HepG2 (cell line): ENCODE data around the gene TPX2. TPM values are rescaled to one million over a fixed set of nuclear protein-coding genes. Genes with fewer than 3 reads are reported as not detected.

ENCODE experiments used
- ATF6 ChIP-seq: sonication (generic); formaldehyde crosslinking; conservative IDR thresholded peaks from 2 replicates; pipeline ENCODE4 v1.4.0; 2020; ENCODE audit warnings: missing genetic modification reagents
- GATAD2A ChIP-seq: IDR thresholded peaks from 2 replicates; pipeline ENCODE4 v1.6.1; 2016
- GTF3A ChIP-seq: sonication (generic); formaldehyde crosslinking; conservative IDR thresholded peaks from 2 replicates; pipeline ENCODE4 v1.4.0; 2020; ENCODE audit warnings: mild to moderate bottlenecking, missing genetic modification reagents
- HOXA5 ChIP-seq: sonication (generic); formaldehyde crosslinking; IDR thresholded peaks from 2 replicates; pipeline ENCODE4 v1.4.0; 2020; ENCODE audit warnings: missing genetic modification reagents
- NFKBIZ ChIP-seq: IDR thresholded peaks from 2 replicates; pipeline ENCODE4 v1.6.1; 2018; ENCODE audit warnings: missing genetic modification reagents, missing compliant biosample characterization
- POLR2AphosphoS5 ChIP-seq: IDR thresholded peaks from 2 replicates; pipeline ENCODE4 v1.6.1; 2012; ENCODE audit warnings: low read depth, low read length
- RNF2 ChIP-seq: fragments of 450-650 bp; conservative IDR thresholded peaks from 2 replicates; pipeline ENCODE4 v1.6.1; 2016; ENCODE audit warnings: low read depth
- RXRB ChIP-seq: IDR thresholded peaks from 2 replicates; pipeline ENCODE4 v1.6.1; 2016; ENCODE audit warnings: borderline replicate concordance, missing genetic modification reagents, missing compliant biosample characterization
- SMAD9 ChIP-seq: sonication (generic); formaldehyde crosslinking; IDR thresholded peaks from 2 replicates; pipeline ENCODE4 v1.5.1; 2020; ENCODE audit warnings: mild to moderate bottlenecking, missing genetic modification reagents
- ZNF354B ChIP-seq: sonication (generic); formaldehyde crosslinking; IDR thresholded peaks from 2 replicates; pipeline ENCODE4 v1.8.0; 2022; ENCODE audit warnings: mild to moderate bottlenecking, missing genetic modification reagents
- ZNF557 ChIP-seq: sonication (generic); formaldehyde crosslinking; IDR thresholded peaks from 2 replicates; pipeline ENCODE4 v1.4.0; 2020; ENCODE audit warnings: missing genetic modification reagents
- ZNF703 ChIP-seq: sonication (generic); formaldehyde crosslinking; IDR thresholded peaks from 2 replicates; pipeline ENCODE4 v1.5.1; 2020; ENCODE audit warnings: missing genetic modification reagents, mild to moderate bottlenecking, moderate library complexity, borderline replicate concordance
- polyA plus RNA-seq, 8 experiments: library from polyadenylated mRNA; depleted of rRNA in 3 of 8; stranded (reverse) in 7 of 8; unstranded in 1 of 8; fragments of >200 nt; fragmentation: Illumina TruSeq in 4 of 8; extraction: Trizol in 4 of 8; gene quantifications; 2 replicates each; pipeline versions ENCODE4 v1.2.1 to v1.2.3, GENCODE V29; 2011 to 2016; ENCODE audit warnings: low read depth in 4 of 8, missing spikeins in 1 of 8, mixed read lengths in 1 of 8; ENCODE audit not compliant: insufficient read depth in 1 of 8
- total RNA-seq, 5 experiments: library from RNA; depleted of rRNA; stranded (reverse); fragments of >200 nt; fragmentation: Illumina TruSeq; extraction: Trizol; gene quantifications; 2 replicates each; pipeline ENCODE4 v1.2.3, GENCODE V29; 2016; ENCODE audit warnings: low read depth in 1 of 5
- TF ChIP-seq, protein P1 (sequence below): sonication (generic); formaldehyde crosslinking; IDR thresholded peaks from 2 replicates; pipeline ENCODE4 v1.5.1; 2020; ENCODE audit warnings: missing genetic modification reagents, mild to moderate bottlenecking, borderline replicate concordance
- TF ChIP-seq, protein P2 (sequence below): sonication (generic); formaldehyde crosslinking; IDR thresholded peaks from 2 replicates; pipeline ENCODE4 v1.4.0; 2020; ENCODE audit warnings: missing genetic modification reagents, borderline replicate concordance
- TF ChIP-seq, protein P3 (sequence below): sonication (generic); formaldehyde crosslinking; IDR thresholded peaks from 2 replicates; pipeline ENCODE4 v1.4.0; 2020; ENCODE audit warnings: missing genetic modification reagents, borderline replicate concordance

TPX2 gene
- total and polyA plus RNA-seq, 2 of the 13 experiments (the other 11 are each of a cell fraction or from before 2014, with no cell fraction given) = 34.3 to 124 TPM

GRCh38 chr20:31720486-31721407 is 18.3 kb upstream of the TPX2 start (continued):
- no peak for TF ChIP-seq GTF3A (CRISPR knock-in tag)
- 0 out of 2 replicates have a peak, but pooled peaks have one; percentile 55 for TF ChIP-seq NFKBIZ (CRISPR knock-in tag)
- TF ChIP-seq, protein P1, sequence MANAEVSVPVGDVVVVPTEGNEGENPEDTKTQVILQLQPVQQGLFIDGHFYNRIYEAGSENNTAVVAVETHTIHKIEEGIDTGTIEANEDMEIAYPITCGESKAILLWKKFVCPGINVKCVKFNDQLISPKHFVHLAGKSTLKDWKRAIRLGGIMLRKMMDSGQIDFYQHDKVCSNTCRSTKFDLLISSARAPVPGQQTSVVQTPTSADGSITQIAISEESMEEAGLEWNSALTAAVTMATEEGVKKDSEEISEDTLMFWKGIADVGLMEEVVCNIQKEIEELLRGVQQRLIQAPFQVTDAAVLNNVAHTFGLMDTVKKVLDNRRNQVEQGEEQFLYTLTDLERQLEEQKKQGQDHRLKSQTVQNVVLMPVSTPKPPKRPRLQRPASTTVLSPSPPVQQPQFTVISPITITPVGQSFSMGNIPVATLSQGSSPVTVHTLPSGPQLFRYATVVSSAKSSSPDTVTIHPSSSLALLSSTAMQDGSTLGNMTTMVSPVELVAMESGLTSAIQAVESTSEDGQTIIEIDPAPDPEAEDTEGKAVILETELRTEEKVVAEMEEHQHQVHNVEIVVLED (CRISPR knock-in tag) = peak; percentile 50; the same call in 1 of the 2 replicates
- TF ChIP-seq ATF6 (CRISPR knock-in tag) = peak; percentile 89; the same call in 1 of the 2 replicates
- TF ChIP-seq ZNF703 (CRISPR knock-in tag) = no peak
- TF ChIP-seq, protein P2, sequence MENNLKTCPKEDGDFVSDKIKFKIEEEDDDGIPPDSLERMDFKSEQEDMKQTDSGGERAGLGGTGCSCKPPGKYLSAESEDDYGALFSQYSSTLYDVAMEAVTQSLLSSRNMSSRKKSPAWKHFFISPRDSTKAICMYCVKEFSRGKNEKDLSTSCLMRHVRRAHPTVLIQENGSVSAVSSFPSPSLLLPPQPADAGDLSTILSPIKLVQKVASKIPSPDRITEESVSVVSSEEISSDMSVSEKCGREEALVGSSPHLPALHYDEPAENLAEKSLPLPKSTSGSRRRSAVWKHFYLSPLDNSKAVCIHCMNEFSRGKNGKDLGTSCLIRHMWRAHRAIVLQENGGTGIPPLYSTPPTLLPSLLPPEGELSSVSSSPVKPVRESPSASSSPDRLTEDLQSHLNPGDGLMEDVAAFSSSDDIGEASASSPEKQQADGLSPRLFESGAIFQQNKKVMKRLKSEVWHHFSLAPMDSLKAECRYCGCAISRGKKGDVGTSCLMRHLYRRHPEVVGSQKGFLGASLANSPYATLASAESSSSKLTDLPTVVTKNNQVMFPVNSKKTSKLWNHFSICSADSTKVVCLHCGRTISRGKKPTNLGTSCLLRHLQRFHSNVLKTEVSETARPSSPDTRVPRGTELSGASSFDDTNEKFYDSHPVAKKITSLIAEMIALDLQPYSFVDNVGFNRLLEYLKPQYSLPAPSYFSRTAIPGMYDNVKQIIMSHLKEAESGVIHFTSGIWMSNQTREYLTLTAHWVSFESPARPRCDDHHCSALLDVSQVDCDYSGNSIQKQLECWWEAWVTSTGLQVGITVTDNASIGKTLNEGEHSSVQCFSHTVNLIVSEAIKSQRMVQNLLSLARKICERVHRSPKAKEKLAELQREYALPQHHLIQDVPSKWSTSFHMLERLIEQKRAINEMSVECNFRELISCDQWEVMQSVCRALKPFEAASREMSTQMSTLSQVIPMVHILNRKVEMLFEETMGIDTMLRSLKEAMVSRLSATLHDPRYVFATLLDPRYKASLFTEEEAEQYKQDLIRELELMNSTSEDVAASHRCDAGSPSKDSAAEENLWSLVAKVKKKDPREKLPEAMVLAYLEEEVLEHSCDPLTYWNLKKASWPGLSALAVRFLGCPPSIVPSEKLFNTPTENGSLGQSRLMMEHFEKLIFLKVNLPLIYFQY (CRISPR knock-in tag) = peak; percentile 77
- TF ChIP-seq RXRB (CRISPR knock-in tag) = peak; percentile 96
- TF ChIP-seq POLR2AphosphoS5 = peak; percentile 70
- TF ChIP-seq, protein P3, sequence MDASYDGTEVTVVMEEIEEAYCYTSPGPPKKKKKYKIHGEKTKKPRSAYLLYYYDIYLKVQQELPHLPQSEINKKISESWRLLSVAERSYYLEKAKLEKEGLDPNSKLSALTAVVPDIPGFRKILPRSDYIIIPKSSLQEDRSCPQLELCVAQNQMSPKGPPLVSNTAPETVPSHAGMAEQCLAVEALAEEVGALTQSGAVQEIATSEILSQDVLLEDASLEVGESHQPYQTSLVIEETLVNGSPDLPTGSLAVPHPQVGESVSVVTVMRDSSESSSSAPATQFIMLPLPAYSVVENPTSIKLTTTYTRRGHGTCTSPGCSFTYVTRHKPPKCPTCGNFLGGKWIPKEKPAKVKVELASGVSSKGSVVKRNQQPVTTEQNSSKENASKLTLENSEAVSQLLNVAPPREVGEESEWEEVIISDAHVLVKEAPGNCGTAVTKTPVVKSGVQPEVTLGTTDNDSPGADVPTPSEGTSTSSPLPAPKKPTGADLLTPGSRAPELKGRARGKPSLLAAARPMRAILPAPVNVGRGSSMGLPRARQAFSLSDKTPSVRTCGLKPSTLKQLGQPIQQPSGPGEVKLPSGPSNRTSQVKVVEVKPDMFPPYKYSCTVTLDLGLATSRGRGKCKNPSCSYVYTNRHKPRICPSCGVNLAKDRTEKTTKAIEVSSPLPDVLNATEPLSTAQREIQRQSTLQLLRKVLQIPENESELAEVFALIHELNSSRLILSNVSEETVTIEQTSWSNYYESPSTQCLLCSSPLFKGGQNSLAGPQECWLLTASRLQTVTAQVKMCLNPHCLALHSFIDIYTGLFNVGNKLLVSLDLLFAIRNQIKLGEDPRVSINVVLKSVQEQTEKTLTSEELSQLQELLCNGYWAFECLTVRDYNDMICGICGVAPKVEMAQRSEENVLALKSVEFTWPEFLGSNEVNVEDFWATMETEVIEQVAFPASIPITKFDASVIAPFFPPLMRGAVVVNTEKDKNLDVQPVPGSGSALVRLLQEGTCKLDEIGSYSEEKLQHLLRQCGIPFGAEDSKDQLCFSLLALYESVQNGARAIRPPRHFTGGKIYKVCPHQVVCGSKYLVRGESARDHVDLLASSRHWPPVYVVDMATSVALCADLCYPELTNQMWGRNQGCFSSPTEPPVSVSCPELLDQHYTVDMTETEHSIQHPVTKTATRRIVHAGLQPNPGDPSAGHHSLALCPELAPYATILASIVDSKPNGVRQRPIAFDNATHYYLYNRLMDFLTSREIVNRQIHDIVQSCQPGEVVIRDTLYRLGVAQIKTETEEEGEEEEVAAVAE = peak; percentile 73
- TF ChIP-seq ZNF557 = peak; percentile 67
- TF ChIP-seq HOXA5 (CRISPR knock-in tag) = peak; percentile 88
- TF ChIP-seq ZNF354B (CRISPR knock-in tag) = peak; percentile 96
- TF ChIP-seq SMAD9 (CRISPR knock-in tag) = no peak
- TF ChIP-seq GATAD2A = peak; percentile 90; the same call in 1 of the 2 replicates
- no peak for TF ChIP-seq RNF2
